ENCODE results near the gene SMKR1. TPM values are rescaled to one million over a fixed set of nuclear protein-coding genes. Genes with fewer than 3 reads are reported as not detected.

SMKR1 gene
- total RNA-seq, 1 donor = 0.72 TPM

DNA sequence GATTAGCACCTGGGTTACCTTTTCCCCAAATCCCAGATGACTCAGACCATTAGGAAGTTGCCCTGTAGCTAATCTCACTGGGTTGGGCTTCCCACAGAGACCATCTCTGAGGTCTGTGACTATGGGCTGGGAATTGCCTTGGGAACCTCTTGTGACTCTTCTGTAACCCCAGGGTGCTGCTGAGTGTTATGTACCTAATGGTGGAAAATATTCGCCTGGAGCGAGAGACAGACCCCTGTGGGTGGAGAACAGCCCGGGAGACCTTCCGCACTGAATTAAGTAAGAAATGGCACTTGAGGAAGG is 48.1 kb upstream of the SMKR1 start:
- no peaks in the 10 kb centered on the region for H4K20me1 ChIP-seq (ENCODE audit: insufficient read depth, low read length)
- H3K4me1 ChIP-seq (ENCODE audit: insufficient read depth, low read length) = no peaks in the 10 kb centered on the region
- H3K9me3 ChIP-seq (ENCODE audit: low read depth, low read length) = no peaks in the 10 kb centered on the region
- TF ChIP-seq, protein P1, sequence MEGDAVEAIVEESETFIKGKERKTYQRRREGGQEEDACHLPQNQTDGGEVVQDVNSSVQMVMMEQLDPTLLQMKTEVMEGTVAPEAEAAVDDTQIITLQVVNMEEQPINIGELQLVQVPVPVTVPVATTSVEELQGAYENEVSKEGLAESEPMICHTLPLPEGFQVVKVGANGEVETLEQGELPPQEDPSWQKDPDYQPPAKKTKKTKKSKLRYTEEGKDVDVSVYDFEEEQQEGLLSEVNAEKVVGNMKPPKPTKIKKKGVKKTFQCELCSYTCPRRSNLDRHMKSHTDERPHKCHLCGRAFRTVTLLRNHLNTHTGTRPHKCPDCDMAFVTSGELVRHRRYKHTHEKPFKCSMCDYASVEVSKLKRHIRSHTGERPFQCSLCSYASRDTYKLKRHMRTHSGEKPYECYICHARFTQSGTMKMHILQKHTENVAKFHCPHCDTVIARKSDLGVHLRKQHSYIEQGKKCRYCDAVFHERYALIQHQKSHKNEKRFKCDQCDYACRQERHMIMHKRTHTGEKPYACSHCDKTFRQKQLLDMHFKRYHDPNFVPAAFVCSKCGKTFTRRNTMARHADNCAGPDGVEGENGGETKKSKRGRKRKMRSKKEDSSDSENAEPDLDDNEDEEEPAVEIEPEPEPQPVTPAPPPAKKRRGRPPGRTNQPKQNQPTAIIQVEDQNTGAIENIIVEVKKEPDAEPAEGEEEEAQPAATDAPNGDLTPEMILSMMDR (IDR thresholded peaks at IDR 0.05; ENCODE audit: extremely low read depth, low read depth, low read length) = no peak
- no peak overlapping the region for H3K4me3 ChIP-seq (ENCODE audit: insufficient read depth, low read length)
- H3K36me3 ChIP-seq (ENCODE audit: insufficient read depth, low read length) = peaks cover 17% of the 10 kb centered on the region
- no peaks in the 10 kb centered on the region for H3K79me2 ChIP-seq (ENCODE audit: insufficient read depth, low read length)
- no peak overlapping the region for H2AFZ ChIP-seq (ENCODE audit: low read length)
- no peak for DNase-seq (ENCODE audit: insufficient read length, low spot score, missing footprints)
- no peak overlapping the region for H3K4me2 ChIP-seq (ENCODE audit: insufficient read depth, low read length)
- no peak overlapping the region for H3K27ac ChIP-seq (ENCODE audit: low read depth, low read length)
- H3K27me3 ChIP-seq (ENCODE audit: insufficient read depth, low read length) = no peaks in the 10 kb centered on the region

DNA sequence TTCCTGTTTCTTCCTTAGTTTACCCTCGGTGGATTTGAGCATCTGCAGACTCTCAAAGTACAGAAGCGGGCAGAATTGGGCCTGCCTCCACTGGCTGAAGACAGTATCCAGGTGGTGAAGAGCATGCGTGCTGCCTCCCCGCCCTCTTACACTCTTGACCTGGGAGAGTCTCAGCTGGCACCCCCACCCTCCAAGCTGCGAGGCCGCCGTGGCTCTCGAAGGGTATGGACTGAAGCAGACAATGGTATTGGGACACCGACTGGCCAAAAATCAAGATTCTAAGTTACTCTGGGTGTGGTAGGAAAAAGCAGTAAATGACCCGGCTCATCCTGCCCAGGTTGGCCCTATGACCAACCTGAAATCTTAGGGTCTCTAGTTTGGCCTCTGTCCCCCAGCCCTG is 45.9 kb upstream of the SMKR1 start:
- no peaks in the 10 kb centered on the region for H3K79me2 ChIP-seq (ENCODE audit: insufficient read depth, low read length)
- H3K4me1 ChIP-seq (ENCODE audit: insufficient read depth, low read length) = no peaks in the 10 kb centered on the region
- H4K20me1 ChIP-seq (ENCODE audit: insufficient read depth, low read length) = no peaks in the 10 kb centered on the region
- H2AFZ ChIP-seq (ENCODE audit: low read length) = no peak overlapping the region
- H3K27me3 ChIP-seq (ENCODE audit: insufficient read depth, low read length) = no peaks in the 10 kb centered on the region
- no peak overlapping the region for H3K27ac ChIP-seq (ENCODE audit: low read depth, low read length)
- TF ChIP-seq, protein P1 (IDR thresholded peaks at IDR 0.05; ENCODE audit: extremely low read depth, low read depth, low read length) = no peak
- H3K36me3 ChIP-seq (ENCODE audit: insufficient read depth, low read length) = peaks cover 30% of the 10 kb centered on the region
- DNase-seq (ENCODE audit: insufficient read length, low spot score, missing footprints) = no peak
- H3K4me2 ChIP-seq (ENCODE audit: insufficient read depth, low read length) = no peak overlapping the region
- no peak overlapping the region for H3K4me3 ChIP-seq (ENCODE audit: insufficient read depth, low read length)
- H3K9me3 ChIP-seq (ENCODE audit: low read depth, low read length) = no peaks in the 10 kb centered on the region

DNA sequence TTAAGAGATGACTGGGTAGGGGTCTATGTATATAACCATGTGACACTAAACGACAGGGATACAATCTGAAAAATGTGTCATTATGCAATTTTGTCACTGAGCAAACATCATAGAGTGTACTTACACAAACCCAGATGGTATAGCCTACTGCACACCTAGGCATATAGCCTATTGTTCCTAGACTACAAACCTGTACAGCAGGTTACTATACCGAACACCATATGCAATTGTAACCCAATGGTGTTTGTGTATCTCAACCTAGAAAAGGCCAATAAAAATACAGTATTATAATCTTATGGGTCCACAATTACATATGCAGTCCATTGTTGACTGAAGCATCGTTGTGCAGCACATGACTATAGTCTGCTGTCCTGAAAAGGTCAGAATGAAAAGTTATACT is 45.2 kb upstream of the SMKR1 start:
- no peak overlapping the region for H3K4me3 ChIP-seq (ENCODE audit: insufficient read depth, low read length)
- H3K4me1 ChIP-seq (ENCODE audit: insufficient read depth, low read length) = no peaks in the 10 kb centered on the region
- no peaks in the 10 kb centered on the region for H3K27me3 ChIP-seq (ENCODE audit: insufficient read depth, low read length)
- no peaks in the 10 kb centered on the region for H3K9me3 ChIP-seq (ENCODE audit: low read depth, low read length)
- H3K4me2 ChIP-seq (ENCODE audit: insufficient read depth, low read length) = no peak overlapping the region
- H3K79me2 ChIP-seq (ENCODE audit: insufficient read depth, low read length) = no peaks in the 10 kb centered on the region
- H2AFZ ChIP-seq (ENCODE audit: low read length) = no peak overlapping the region
- H3K36me3 ChIP-seq (ENCODE audit: insufficient read depth, low read length) = peaks cover 30% of the 10 kb centered on the region
- no peak overlapping the region for H3K27ac ChIP-seq (ENCODE audit: low read depth, low read length)
- H4K20me1 ChIP-seq (ENCODE audit: insufficient read depth, low read length) = no peaks in the 10 kb centered on the region
- TF ChIP-seq, protein P1 (IDR thresholded peaks at IDR 0.05; ENCODE audit: extremely low read depth, low read depth, low read length) = no peak
- DNase-seq (ENCODE audit: insufficient read length, low spot score, missing footprints) = no peak

DNA sequence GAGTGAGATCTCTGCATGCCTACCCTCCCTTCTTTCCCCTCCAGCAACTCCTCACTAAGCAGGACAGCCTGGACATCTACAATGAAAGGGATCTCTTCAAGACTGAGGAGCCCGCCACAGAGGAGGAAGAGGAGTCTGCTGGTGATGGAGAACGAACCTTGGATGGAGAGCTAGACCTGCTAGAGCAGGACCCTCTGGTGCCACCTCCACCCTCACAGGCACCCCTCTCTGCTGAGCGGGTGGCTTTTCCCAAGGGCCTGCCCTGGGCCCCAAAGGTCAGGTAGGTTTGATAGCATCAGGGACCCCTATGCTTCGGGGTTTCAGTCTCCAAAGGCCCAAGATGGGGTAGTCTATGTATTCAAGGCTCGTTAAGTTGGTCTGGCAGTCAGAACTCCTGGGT is 44.2 kb upstream of the SMKR1 start:
- TF ChIP-seq, protein P1 (IDR thresholded peaks at IDR 0.05; ENCODE audit: extremely low read depth, low read depth, low read length) = no peak
- no peak overlapping the region for H3K27ac ChIP-seq (ENCODE audit: low read depth, low read length)
- no peak overlapping the region for H3K4me2 ChIP-seq (ENCODE audit: insufficient read depth, low read length)
- no peaks in the 10 kb centered on the region for H3K79me2 ChIP-seq (ENCODE audit: insufficient read depth, low read length)
- H2AFZ ChIP-seq (ENCODE audit: low read length) = no peak overlapping the region
- no peaks in the 10 kb centered on the region for H4K20me1 ChIP-seq (ENCODE audit: insufficient read depth, low read length)
- H3K4me1 ChIP-seq (ENCODE audit: insufficient read depth, low read length) = no peaks in the 10 kb centered on the region
- H3K36me3 ChIP-seq (ENCODE audit: insufficient read depth, low read length) = peaks cover 35% of the 10 kb centered on the region
- no peaks in the 10 kb centered on the region for H3K27me3 ChIP-seq (ENCODE audit: insufficient read depth, low read length)
- H3K4me3 ChIP-seq (ENCODE audit: insufficient read depth, low read length) = no peak overlapping the region
- DNase-seq (ENCODE audit: insufficient read length, low spot score, missing footprints) = no peak
- H3K9me3 ChIP-seq (ENCODE audit: low read depth, low read length) = no peaks in the 10 kb centered on the region
